Gastrocnemius medialis (tissue), 4 donors: Measurements from ENCODE around the gene SMLR1. TPM values are rescaled to one million over a fixed set of nuclear protein-coding genes. Genes with fewer than 3 reads are reported as not detected.

Experiments
- ATAC-seq, 2 donors: fragments of 150-250 bp; one replicate each; pipeline ENCODE4 v1.9.1; 2016
- DNase-seq, 2 donors: peaks; one replicate each; pipeline ENCODE4 v3.0.0-alpha.2; 2019
- H3K27ac ChIP-seq, 4 donors: fragments of 200-600 bp; sonication (generic); 1 replicate in 1 of 4; 2 replicates in 3 of 4; pipeline ENCODE4 v1.5.1; 2016 to 2018; ENCODE audit warnings: mild to moderate bottlenecking in 2 of 4, moderate library complexity in 1 of 4
- H3K27me3 ChIP-seq, 3 donors: fragments of 200-600 bp; sonication (generic) in 2 of 3; 1 replicate in 1 of 3; 2 replicates in 2 of 3; pipeline versions ENCODE4 v1.5.1 to v1.6.0; 2016 to 2019; ENCODE audit warnings: mild to moderate bottlenecking in 1 of 3, moderate library complexity in 1 of 3
- H3K36me3 ChIP-seq, 2 donors: fragments of 200-600 bp; sonication (generic) in 1 of 2; one replicate each; pipeline ENCODE4 v1.5.1; 2017 to 2018
- H3K4me1 ChIP-seq, 2 donors: fragments of 200-600 bp; sonication (generic) in 1 of 2; one replicate each; pipeline ENCODE4 v1.5.1; 2016 to 2017; ENCODE audit warnings: mild to moderate bottlenecking in 2 of 2
- H3K4me3 ChIP-seq, 4 donors: fragments of 200-600 bp; sonication (generic) in 3 of 4; 1 replicate in 1 of 4; 2 replicates in 3 of 4; pipeline ENCODE4 v1.5.1; 2016 to 2019; ENCODE audit warnings: mild to moderate bottlenecking in 2 of 4
- H3K9me3 ChIP-seq, 3 donors: fragments of 200-600 bp; sonication (generic) in 2 of 3; 1 replicate in 1 of 3; 2 replicates in 2 of 3; pipeline ENCODE4 v1.5.1; 2016 to 2019
- CTCF ChIP-seq, 5 experiments: fragments of 450-650 bp in 3 of 5; fragments of 200-600 bp in 2 of 5; sonication (generic) in 2 of 5; IDR thresholded peaks in 4 of 5; conservative IDR thresholded peaks in 1 of 5; 1 replicate in 4 of 5; 2 replicates in 1 of 5; pipeline ENCODE4 v1.5.1; 2016 to 2019; ENCODE audit warnings: antibody characterized with exemption in 5 of 5, mild to moderate bottlenecking in 3 of 5, moderate library complexity in 3 of 5
- POLR2A ChIP-seq, 2 donors: fragments of 450-650 bp; IDR thresholded peaks; one replicate each; pipeline ENCODE4 v1.6.1; 2017; ENCODE audit warnings: antibody characterized with exemption in 2 of 2, mild to moderate bottlenecking in 2 of 2, moderate library complexity in 2 of 2
- in situ Hi-C, 4 donors: fragments of 200-750 bp; cut with MboI; loops; one replicate each; pipeline versions ENCODE4 v1.15.0 to v1.8.0; 2017; ENCODE audit warnings: low sequenced_read_pairs in 4 of 4
- intact Hi-C: fragments of 100-400 bp; cut with DNase I; formaldehyde crosslinking; loops from one replicate; pipeline ENCODE4 v1.15.1; 2023; ENCODE audit warnings: low total_unique reads
- total RNA-seq, 4 donors: library from RNA; depleted of rRNA; stranded (reverse); fragments of >200 nt; gene quantifications; one replicate each; pipeline versions ENCODE4 v1.1.0 to v1.2.3, GENCODE V29; 2016

The SMLR1 gene
- total RNA-seq, 4 donors from 2014 or later = not detected

- in situ Hi-C loops = loop anchor here (5.0 to 25.0 kb wide), 3 partner anchors 232 to 652 kb away; no protein-coding TSS in a partner anchor
- peak; percentile 43 to 45 for DNase-seq
These were observed 58.4 kb downstream of the SMLR1 start for GRCh38 chr6:130885392-130886192.

More at GRCh38 chr6:130885392-130886192, 58.4 kb downstream of the SMLR1 start:
- H3K4me1 ChIP-seq = no peaks in the 10 kb centered on the region
- peak; percentile 83 to 91 (median 88) for TF ChIP-seq CTCF (IDR thresholded peaks at IDR 0.05 in 4 of 5, conservative IDR thresholded peaks at IDR 0.05 in 1 of 5)
- no peak for TF ChIP-seq POLR2A (IDR thresholded peaks at IDR 0.05)
- ATAC-seq = peak; percentile 86
- H3K36me3 ChIP-seq = no peaks in the 10 kb centered on the region
- intact Hi-C loops = loop anchor here (1.0 to 5.0 kb wide), 4 partner anchors 177 to 743 kb away; partner anchors contain the start of genes EPB41L2 and MED23
- H3K4me3 ChIP-seq = no peak overlapping the region
- no peaks in the 10 kb centered on the region for H3K27me3 ChIP-seq
- H3K9me3 ChIP-seq = no peaks in the 10 kb centered on the region
- no peak overlapping the region for H3K27ac ChIP-seq

Other genes with a start within 250 kb of the SMLR1 start
- gene EPB41L2, start 235.8 kb downstream of the SMLR1 start, total RNA-seq = 10 to 100 TPM; 11.6 to 24.0 (median 14.6) TPM